GM12878 (cell line): ENCODE data around the gene TMEM151A. TPM values are rescaled to one million over a fixed set of nuclear protein-coding genes. Genes with fewer than 3 reads are reported as not detected.

ENCODE experiments used
- ATAC-seq: fragments of 200-7000 bp; cut with Tn5 transposase; 3 replicates; pipeline ENCODE4 v1.9.1; 2020; ENCODE audit warnings: mild to moderate bottlenecking, moderate library complexity
- BruUV-seq: library from RNA; stranded (reverse); fragments of 400-500 nt; replicated peaks from 2 replicates; lab custom pipeline; 2021; lab: Mats Ljungman, UMichigan
- CTCF ChIA-PET: fragments of 300-600 bp; sonication (Branson Sonifier 250); formaldehyde crosslinking; extraction: SDS; loops from one replicate; lab custom pipeline; 2021; ENCODE audit warnings: inconsistent platforms; lab: Yijun Ruan, JAX
- POLR2A ChIA-PET: fragments of 350-600 bp; formaldehyde crosslinking; extraction: SDS; loops from one replicate; lab custom pipeline; 2021; ENCODE audit warnings: inconsistent platforms; lab: Charles Lee
- RAD21 ChIA-PET: fragments of 300-600 bp; sonication (Branson Sonifier 250); formaldehyde crosslinking; loops from one replicate; lab custom pipeline; 2023; ENCODE audit warnings: antibody characterized with exemption; ENCODE audit not compliant: unreplicated experiment; lab: Charles Lee
- SMC1A ChIA-PET: fragments of 300-600 bp; sonication (Branson Sonifier 250); formaldehyde crosslinking; loops from one replicate; lab custom pipeline; 2023; ENCODE audit not compliant: unreplicated experiment, uncharacterized antibody; lab: Charles Lee
- DNase-seq: peaks from one replicate; pipeline ENCODE4 v3.0.0-alpha.2; 2011; ENCODE audit warnings: low read depth, low spot score
- FAIRE-seq: peaks from 3 replicates; lab custom pipeline; 2011; peaks lifted over from hg19 to GRCh38; lab: Jason Lieb, UNC
- H2AFZ ChIP-seq: 2 replicates; pipeline ENCODE4 v1.6.0; 2011; ENCODE audit warnings: low read depth, low read length, control low read depth; ENCODE audit not compliant: control insufficient read depth
- H3K27ac ChIP-seq: 2 replicates; pipeline ENCODE4 v1.5.1; 2011; ENCODE audit warnings: control low read depth; ENCODE audit not compliant: control insufficient read depth, insufficient read depth
- H3K27me3 ChIP-seq, 2 experiments: replicated peaks in 1 of 2; 2 replicates each; pipeline versions ENCODE4 v1.6.0 to v1.6.1; 2011; ENCODE audit warnings: low read length in 1 of 2; ENCODE audit not compliant: control insufficient read depth in 2 of 2, insufficient read depth in 2 of 2
- H3K36me3 ChIP-seq, 2 experiments: 2 replicates each; pipeline ENCODE4 v1.5.1; 2011; ENCODE audit warnings: low read length in 1 of 2; ENCODE audit not compliant: control insufficient read depth in 2 of 2, insufficient read depth in 2 of 2
- H3K4me1 ChIP-seq: 2 replicates; pipeline ENCODE4 v1.6.1; 2011; ENCODE audit warnings: mild to moderate bottlenecking, low read length, moderate library complexity, mixed read lengths; ENCODE audit not compliant: control insufficient read depth, insufficient read depth
- H3K4me2 ChIP-seq: 2 replicates; pipeline ENCODE4 v1.6.0; 2011; ENCODE audit warnings: control low read depth; ENCODE audit not compliant: control insufficient read depth, insufficient read depth
- H3K4me3 ChIP-seq: fragments of 200-600 bp; sonication (generic); 2 replicates; pipeline ENCODE4 v1.5.1; 2016
- H3K79me2 ChIP-seq: 2 replicates; pipeline ENCODE4 v1.6.0; 2011; ENCODE audit warnings: low read length; ENCODE audit not compliant: control insufficient read depth, insufficient read depth
- H3K9ac ChIP-seq: 2 replicates; pipeline ENCODE4 v1.8.0; 2011; ENCODE audit warnings: low read length, control low read depth, mixed read lengths; ENCODE audit not compliant: control insufficient read depth, insufficient read depth
- H3K9me3 ChIP-seq: replicated peaks from 3 replicates; pipeline ENCODE4 v1.5.1; 2011; ENCODE audit warnings: mild to moderate bottlenecking, low read length; ENCODE audit not compliant: control insufficient read depth, insufficient read depth
- H4K20me1 ChIP-seq: 2 replicates; pipeline ENCODE4 v1.6.0; 2011; ENCODE audit not compliant: control insufficient read depth, insufficient read depth
- DPF2 ChIP-seq: fragments of 450-650 bp; IDR thresholded peaks from 2 replicates; pipeline ENCODE4 v1.6.1; 2017; ENCODE audit warnings: mild to moderate bottlenecking
- HCFC1 ChIP-seq: fragments of 150-350 bp; IDR thresholded peaks from 2 replicates; pipeline ENCODE4 v1.6.1; 2014; ENCODE audit warnings: low read length
- MTA3 ChIP-seq: IDR thresholded peaks from 2 replicates; pipeline ENCODE4 v1.6.1; 2012; ENCODE audit warnings: low read length, inconsistent platforms, borderline replicate concordance
- TARDBP ChIP-seq: IDR thresholded peaks from 2 replicates; pipeline ENCODE4 v1.6.1; 2016; ENCODE audit warnings: borderline replicate concordance
- WGBS: methylation state at CpG from one replicate; pipeline ENCODE4 v1.1.6; 2016; ENCODE audit warnings: low lambda C conversion rate; ENCODE audit not compliant: insufficient replicate concordance, insufficient coverage; ENCODE audit errors: missing lambda C conversion rate; 5-methylcytosine and 5-hydroxymethylcytosine counted together
- in situ Hi-C: fragments of 300-500 bp; cut with MboI; formaldehyde crosslinking; loops from 9 replicates; pipeline ENCODE4 v1.14.3; 2018; ENCODE audit warnings: mixed read lengths
- intact Hi-C: fragments of 100-400 bp; cut with micrococcal nuclease; formaldehyde crosslinking; loops from one replicate; pipeline ENCODE4 v1.14.2; 2022; ENCODE audit not compliant: unreplicated experiment
- polyA plus RNA-seq, 11 experiments: library from polyadenylated mRNA; depleted of rRNA in 4 of 11; unstranded in 6 of 11; stranded (reverse) in 5 of 11; fragments of >200 nt; fragmentation: Nextera tagmentation in 4 of 11; fragmentation: Illumina TruSeq in 1 of 11; extraction: Ambion mirVana in 4 of 11; extraction: Trizol in 1 of 11; gene quantifications; 1 replicate in 1 of 11; 2 replicates in 10 of 11; pipeline versions ENCODE4 v1.2.1 to v1.2.3, GENCODE V29; 2011 to 2016; ENCODE audit warnings: inconsistent platforms in 2 of 11, missing spikeins in 2 of 11, low read depth in 1 of 11
- total RNA-seq, 4 experiments: library from RNA; depleted of rRNA in 3 of 4; stranded (reverse); fragments of >200 nt in 3 of 4; fragmentation: Illumina TruSeq in 1 of 4; extraction: Trizol in 1 of 4; gene quantifications; 2 replicates each; pipeline versions ENCODE4 v1.2.1 to v1.2.3, GENCODE V29; 2013 to 2021
- TF ChIP-seq, protein P1 (sequence below): fragments of 450-650 bp; IDR thresholded peaks from 2 replicates; pipeline ENCODE4 v1.6.1; 2017; ENCODE audit warnings: mild to moderate bottlenecking, moderate library complexity

The TMEM151A gene
- total and polyA plus RNA-seq, 10 of the 15 experiments (the other 5 are each of a cell fraction or from before 2014, with no cell fraction given) = not detected

DNA sequence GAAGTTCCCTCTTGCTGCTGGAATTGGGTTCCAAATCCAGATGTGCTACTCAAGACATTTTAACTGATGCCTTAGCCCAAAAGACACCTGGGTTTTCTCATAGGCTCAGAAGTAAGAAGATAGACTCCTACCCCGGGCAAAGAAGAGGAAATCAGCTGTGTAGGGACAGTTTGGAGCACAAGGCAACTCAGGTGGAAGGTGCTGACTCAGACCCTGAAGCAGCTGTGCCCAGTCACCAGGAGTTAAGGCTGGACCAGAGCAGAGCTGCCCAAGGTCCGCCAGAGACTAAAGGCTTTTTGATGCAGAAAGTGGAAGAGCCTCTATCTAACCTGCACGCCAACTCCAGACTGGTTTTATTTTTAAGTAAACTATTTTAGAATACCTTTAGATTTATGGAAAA is 43.9 kb upstream of the TMEM151A start:
- FAIRE-seq (no peak), ATAC-seq (no peak)
- intact Hi-C loops = no loop called here
- Histone ChIP-seq H3K79me2 (no peaks in the 10 kb centered on the region), H3K4me3 (no peak overlapping the region), H3K27ac (no peak overlapping the region), H3K36me3 (peaks cover 2 to 13% of the 10 kb centered on the region in 2 experiments; a peak in 3 of 4 replicates), H4K20me1 (no peaks in the 10 kb centered on the region), H3K9ac (no peak overlapping the region), H3K4me1 (no peaks in the 10 kb centered on the region), H3K4me2 (no peak overlapping the region), H2AFZ (no peak overlapping the region)
- ChIA-PET POLR2A (no interaction called here), SMC1A (no interaction called here), CTCF (no interaction called here)
- in situ Hi-C loops = no loop called here
- TF ChIP-seq HCFC1 (no peak), MTA3 (no peak), TARDBP (no peak), DPF2 (no peak)
- TF ChIP-seq, protein P1, sequence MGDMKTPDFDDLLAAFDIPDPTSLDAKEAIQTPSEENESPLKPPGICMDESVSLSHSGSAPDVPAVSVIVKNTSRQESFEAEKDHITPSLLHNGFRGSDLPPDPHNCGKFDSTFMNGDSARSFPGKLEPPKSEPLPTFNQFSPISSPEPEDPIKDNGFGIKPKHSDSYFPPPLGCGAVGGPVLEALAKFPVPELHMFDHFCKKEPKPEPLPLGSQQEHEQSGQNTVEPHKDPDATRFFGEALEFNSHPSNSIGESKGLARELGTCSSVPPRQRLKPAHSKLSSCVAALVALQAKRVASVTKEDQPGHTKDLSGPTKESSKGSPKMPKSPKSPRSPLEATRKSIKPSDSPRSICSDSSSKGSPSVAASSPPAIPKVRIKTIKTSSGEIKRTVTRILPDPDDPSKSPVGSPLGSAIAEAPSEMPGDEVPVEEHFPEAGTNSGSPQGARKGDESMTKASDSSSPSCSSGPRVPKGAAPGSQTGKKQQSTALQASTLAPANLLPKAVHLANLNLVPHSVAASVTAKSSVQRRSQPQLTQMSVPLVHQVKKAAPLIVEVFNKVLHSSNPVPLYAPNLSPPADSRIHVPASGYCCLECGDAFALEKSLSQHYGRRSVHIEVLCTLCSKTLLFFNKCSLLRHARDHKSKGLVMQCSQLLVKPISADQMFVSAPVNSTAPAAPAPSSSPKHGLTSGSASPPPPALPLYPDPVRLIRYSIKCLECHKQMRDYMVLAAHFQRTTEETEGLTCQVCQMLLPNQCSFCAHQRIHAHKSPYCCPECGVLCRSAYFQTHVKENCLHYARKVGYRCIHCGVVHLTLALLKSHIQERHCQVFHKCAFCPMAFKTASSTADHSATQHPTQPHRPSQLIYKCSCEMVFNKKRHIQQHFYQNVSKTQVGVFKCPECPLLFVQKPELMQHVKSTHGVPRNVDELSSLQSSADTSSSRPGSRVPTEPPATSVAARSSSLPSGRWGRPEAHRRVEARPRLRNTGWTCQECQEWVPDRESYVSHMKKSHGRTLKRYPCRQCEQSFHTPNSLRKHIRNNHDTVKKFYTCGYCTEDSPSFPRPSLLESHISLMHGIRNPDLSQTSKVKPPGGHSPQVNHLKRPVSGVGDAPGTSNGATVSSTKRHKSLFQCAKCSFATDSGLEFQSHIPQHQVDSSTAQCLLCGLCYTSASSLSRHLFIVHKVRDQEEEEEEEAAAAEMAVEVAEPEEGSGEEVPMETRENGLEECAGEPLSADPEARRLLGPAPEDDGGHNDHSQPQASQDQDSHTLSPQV = no peak
- TF ChIP-seq, all 136 proteins: peak for 0
- RAD21 ChIA-PET = no interaction called here
- 59% methylated on average over 3 of the region's 3 CpGs for WGBS
- no peaks in the 10 kb centered on the region for H3K9me3 ChIP-seq
- no peak for DNase-seq
- no peaks in the 10 kb centered on the region for H3K27me3 ChIP-seq
- no TSS peak for BruUV-seq
